Endothelial cell of umbilical vein (primary cell): ENCODE results near the gene DLEC1.

ENCODE experiments used
- CTCF ChIP-seq, 2 donors: IDR thresholded peaks; 1 replicate in 1 of 2; 2 replicates in 1 of 2; pipeline ENCODE4 v1.5.1; 2011; ENCODE audit warnings: low read length in 2 of 2, mild to moderate bottlenecking in 2 of 2, moderate library complexity in 2 of 2, control low read depth in 1 of 2, inconsistent platforms in 1 of 2, low read depth in 1 of 2; ENCODE audit not compliant: insufficient read depth in 1 of 2; ENCODE audit errors: extremely low read depth in 1 of 2
- EZH2 ChIP-seq: IDR thresholded peaks from 2 replicates; pipeline ENCODE4 v1.6.1; 2012; ENCODE audit warnings: borderline replicate concordance, low read depth, mild to moderate bottlenecking, moderate library complexity, low read length, inconsistent platforms; ENCODE audit not compliant: severe bottlenecking
- GATA2 ChIP-seq: IDR thresholded peaks from 2 replicates; pipeline ENCODE4 v1.7.0; 2011; ENCODE audit warnings: low read depth, mild to moderate bottlenecking, moderate library complexity, mixed read lengths, low read length; ENCODE audit not compliant: insufficient read length, insufficient read depth
- MYC ChIP-seq: IDR thresholded peaks from one replicate; pipeline ENCODE4 v1.6.1; 2011; ENCODE audit warnings: mild to moderate bottlenecking, low read depth, low read length
- POLR2A ChIP-seq: IDR thresholded peaks from 2 replicates; pipeline ENCODE4 v1.6.1; 2012; ENCODE audit warnings: low read depth, mild to moderate bottlenecking, control low read depth, low read length
- POLR2AphosphoS5 ChIP-seq: IDR thresholded peaks from 2 replicates; pipeline ENCODE4 v1.6.1; 2012; ENCODE audit warnings: low read depth, mild to moderate bottlenecking, control low read depth, low read length, moderate library complexity; ENCODE audit not compliant: insufficient read depth

- TF ChIP-seq CTCF (IDR thresholded peaks at IDR 0.05; ENCODE audit: extremely low read depth in 1 of 2, insufficient read depth in 1 of 2, low read depth in 1 of 2, low read length in 2 of 2) (no peak), POLR2A (no peak), POLR2AphosphoS5 (no peak), MYC (no peak), EZH2 (no peak), GATA2 (no peak)
These were observed 43.1 kb upstream of the DLEC1 start for GRCh38 chr3:37995652-37996641.
